Fibroblast of pulmonary artery (primary cell): ENCODE results near the gene SLC7A4.
"Not testable (repeated sequence)": the region's sequence is repeated elsewhere in the genome, so short reads cannot be mapped to it uniquely, and the experiment has no call there.

Experiments
- DNase-seq: peaks from one replicate; pipeline ENCODE4 v3.0.0-alpha.2; 2010; ENCODE audit warnings: low read depth
- H3K4me3 ChIP-seq: replicated peaks from 2 replicates; pipeline ENCODE4 v1.5.1; 2011; ENCODE audit warnings: low read depth, mild to moderate bottlenecking, control low read depth, low read length, moderate library complexity
- TF ChIP-seq, protein P1 (sequence below): IDR thresholded peaks from 2 replicates; pipeline ENCODE4 v1.5.1; 2011; ENCODE audit warnings: mild to moderate bottlenecking, control low read depth, low read length, inconsistent platforms; ENCODE audit errors: missing control alignments

Gene SLC7A4

DNA sequence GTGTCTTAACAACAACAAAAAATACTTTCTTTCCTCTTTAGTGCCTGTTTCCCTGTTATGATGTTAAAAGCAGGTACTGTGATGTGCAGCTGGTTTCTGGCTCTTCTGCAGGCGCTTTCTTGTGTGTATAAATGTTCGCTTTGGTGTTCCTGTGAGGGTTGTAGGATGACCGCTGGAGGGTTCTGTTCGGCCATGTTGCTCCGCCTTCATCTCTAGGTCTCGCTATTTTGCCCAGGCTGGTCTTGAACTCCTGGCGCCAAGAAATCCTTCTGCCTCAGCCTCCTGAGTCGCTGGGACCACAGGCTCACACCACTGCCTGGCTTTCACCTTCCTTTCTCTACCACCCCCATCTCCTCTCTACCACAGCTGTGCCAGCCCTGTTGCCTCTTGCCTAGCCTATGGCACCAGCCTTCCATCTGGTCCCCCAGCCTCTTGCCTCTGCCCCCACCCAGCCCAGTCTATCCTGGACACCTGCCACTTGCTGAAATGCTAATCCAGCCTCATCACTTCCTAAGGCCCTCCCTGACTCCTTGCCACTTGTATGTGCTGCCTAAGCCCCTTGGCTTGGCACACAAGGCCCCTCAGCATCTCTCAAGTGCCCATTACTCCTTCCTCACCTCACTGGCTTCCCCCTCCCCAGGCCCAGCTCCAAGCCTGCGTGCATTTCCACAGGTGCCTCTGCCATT, 18.9 kb upstream of the SLC7A4 start:
- DNase-seq, result no peak
- TF ChIP-seq, protein P1, sequence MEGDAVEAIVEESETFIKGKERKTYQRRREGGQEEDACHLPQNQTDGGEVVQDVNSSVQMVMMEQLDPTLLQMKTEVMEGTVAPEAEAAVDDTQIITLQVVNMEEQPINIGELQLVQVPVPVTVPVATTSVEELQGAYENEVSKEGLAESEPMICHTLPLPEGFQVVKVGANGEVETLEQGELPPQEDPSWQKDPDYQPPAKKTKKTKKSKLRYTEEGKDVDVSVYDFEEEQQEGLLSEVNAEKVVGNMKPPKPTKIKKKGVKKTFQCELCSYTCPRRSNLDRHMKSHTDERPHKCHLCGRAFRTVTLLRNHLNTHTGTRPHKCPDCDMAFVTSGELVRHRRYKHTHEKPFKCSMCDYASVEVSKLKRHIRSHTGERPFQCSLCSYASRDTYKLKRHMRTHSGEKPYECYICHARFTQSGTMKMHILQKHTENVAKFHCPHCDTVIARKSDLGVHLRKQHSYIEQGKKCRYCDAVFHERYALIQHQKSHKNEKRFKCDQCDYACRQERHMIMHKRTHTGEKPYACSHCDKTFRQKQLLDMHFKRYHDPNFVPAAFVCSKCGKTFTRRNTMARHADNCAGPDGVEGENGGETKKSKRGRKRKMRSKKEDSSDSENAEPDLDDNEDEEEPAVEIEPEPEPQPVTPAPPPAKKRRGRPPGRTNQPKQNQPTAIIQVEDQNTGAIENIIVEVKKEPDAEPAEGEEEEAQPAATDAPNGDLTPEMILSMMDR, result no peak
- H3K4me3 ChIP-seq, result no peak overlapping the region

DNA sequence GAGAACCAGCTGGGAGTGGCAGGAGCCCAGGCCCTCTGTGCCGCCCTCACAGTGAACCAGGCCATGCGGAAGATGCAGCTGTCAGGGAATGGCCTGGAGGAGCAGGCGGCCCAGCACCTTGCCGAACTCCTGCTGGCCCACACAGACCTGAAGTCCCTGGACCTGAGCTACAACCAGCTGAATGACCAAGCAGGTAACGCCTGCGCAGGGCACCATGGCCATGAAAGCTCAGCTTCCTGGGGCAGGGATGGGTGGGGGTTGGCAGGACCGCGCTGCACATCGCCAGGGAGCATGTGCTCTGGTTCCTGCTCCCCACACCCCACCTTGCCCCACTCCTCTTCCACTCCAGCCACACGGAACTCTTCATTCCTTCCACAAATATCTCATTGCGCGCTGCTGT, 16.6 kb upstream of the SLC7A4 start:
- not testable (repeated sequence) for DNase-seq, H3K4me3 ChIP-seq

DNA sequence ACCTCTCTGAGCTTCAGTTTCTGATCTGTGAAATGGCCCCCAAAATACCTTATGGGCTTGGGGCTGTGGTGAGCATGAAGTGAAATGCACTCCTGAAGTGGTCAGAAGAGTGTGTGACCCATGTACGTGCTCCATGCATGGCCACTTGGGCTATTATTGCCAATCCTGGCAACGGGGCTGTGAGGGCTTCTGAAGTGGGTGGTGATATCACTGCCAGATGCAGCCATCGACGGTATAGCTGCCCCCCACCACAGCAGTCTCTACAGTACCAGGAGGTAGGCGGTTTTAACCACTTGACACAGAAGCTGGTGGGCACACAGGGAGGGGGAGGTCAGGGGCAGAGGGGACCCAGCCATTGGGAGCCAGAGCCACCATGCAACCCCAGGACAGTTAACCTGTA, 16.1 kb upstream of the SLC7A4 start:
- not testable (repeated sequence) for DNase-seq, H3K4me3 ChIP-seq

DNA sequence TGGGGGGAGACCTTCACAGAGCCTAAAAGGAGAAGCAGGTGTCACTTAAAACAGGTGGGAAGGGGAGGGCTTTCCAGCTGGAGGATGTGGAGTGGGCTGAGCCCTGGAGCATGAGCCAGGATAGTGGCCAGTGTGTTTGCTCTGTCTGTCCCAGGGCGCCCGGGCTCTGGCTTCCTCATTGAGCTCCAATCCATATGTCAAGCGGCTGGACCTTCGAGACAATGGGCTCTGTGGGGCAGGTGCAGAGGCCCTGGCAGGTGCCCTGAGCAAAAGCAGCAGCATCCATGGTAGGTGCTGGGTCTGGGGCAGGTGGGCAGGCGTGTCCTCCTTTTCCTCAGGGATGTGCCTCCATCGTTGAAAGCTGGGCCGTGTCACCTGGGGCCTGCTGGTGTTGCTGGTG, 15.4 kb upstream of the SLC7A4 start:
- TF ChIP-seq, protein P1, result no peak
- no peak overlapping the region for H3K4me3 ChIP-seq
- DNase-seq, result no peak

DNA sequence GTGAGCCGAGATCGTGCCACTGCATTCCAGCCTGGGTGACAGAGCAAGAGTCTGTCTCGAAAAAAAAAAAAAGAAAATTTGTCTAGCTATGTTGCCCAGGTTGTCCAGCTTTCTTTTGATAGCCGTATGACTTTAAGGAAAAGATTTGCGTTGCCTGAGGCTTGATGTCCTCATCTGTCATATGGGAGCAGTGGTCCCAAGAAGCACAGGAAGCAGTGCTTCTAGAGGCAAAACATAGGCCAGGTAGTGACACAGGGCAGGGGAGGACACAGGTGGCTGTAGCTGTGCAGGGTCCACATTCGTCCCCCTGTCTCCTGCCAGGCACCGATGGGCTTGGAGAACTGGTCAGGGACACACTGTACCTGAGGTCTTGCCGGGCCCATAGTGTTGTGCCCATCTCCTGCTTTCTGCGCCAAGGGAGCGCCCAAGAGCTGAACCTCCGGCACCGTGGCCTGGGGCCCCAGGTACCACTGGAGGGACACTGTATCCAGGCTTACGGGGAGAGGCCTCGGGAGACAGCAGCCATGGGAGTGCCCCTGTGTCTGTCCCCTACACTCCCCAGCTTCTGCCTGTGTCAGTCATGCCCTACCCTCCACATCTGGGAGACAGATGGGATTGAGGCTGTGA, 14.8 kb upstream of the SLC7A4 start:
- TF ChIP-seq, protein P1, result no peak
- DNase-seq, result no peak

DNA sequence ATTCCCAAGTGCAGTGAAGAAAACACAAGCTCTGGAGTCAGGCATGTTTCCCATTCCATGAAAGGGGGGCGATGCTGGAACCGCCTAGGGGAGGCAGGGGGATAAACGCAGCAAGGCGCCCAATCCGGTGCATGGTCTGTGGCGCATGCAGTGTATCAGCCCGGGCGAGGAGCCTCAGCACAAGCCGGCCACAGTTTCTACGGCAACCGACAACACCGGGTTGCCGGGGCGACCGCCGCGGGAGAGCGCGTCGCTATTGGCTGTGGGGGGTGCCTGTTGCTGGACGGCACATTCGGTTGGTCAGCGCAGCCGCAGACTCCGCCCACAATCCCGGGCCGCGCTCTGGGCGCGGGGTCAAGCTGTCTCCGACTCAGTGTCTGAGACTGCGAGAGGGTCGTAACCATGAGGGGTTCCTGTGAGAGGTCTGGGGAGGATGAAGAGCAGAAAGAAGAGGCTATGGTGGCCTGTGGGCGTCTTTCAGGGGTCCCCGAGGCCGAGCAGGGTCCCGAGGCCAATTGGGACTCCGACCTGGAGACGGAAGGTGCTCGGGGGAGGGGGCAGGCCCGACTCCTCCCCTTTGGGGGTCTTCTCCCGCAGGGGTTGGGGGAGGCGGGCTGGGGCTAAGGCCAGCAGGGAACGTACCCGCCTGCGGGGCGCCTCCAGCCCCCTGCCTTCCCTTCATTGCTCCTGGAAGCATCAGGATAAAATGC, 13.4 kb upstream of the SLC7A4 start, which contains the start of gene LRRC74B:
LRRC74B (plus strand) TSS at position 362 of the 710 bp plus-strand sequence; CDS start at position 403, 41 bp downstream.
- peak within 1 kb of the TSS; percentile 57 for H3K4me3 ChIP-seq
- DNase-seq, result peak; percentile 91
- TF ChIP-seq, protein P1, result no peak

More for the DNA sequence above, 14.8 kb upstream of the SLC7A4 start:
- no peak overlapping the region for H3K4me3 ChIP-seq

DNA sequence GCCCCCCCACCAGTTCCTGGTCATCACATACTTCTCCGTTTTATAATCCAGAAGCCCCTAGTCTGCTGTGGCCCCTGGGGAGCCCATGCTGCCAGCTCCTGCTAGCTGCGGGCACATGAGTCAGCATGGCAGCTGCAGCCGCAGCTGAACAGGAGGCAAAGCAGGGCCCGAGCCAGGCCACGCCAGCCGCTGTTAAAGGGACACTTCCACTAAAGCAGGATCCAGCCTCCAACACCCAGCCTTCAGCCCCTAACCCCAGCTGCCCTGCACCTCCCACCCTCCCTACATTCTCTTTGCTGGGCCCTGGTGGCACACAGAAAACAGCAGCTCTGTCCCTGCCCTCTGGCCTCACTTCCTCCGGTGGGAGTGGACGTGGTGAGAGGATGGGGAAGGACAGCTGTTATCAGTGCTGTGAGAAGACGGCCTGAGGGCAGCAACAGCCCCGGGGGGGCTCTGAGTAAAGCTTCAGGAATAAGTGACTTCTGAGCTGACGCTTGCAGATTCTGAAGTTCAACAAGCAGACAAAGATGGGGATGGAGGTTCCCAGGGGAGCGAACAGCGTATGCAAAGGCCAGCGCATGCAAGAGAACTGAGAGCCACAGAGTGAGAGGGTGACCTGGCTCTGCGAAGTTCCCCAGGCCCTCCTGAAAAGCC, 12.7 kb upstream of the SLC7A4 start:
- peak; percentile 57 for DNase-seq
- H3K4me3 ChIP-seq, result peak overlapping the region; percentile 57
- TF ChIP-seq, protein P1, result no peak
